B cell (primary cell): ENCODE data around the gene MGMT. TPM values are rescaled to one million over a fixed set of nuclear protein-coding genes. Genes with fewer than 3 reads are reported as not detected.

ENCODE experiments used
- ATAC-seq: fragments of 200-7000 bp; cut with Tn5 transposase; one replicate; pipeline ENCODE4 v1.10.0; 2021; ENCODE audit warnings: low read depth, mild to moderate bottlenecking, moderate number of reproducible peaks, moderate library complexity
- CTCF ChIA-PET: fragments of 350-600 bp; sonication (Branson Sonifier 250); formaldehyde crosslinking; loops from one replicate; lab custom pipeline; 2021; ENCODE audit warnings: antibody characterized with exemption, inconsistent platforms; lab: Charles Lee
- POLR2A ChIA-PET: fragments of 350-600 bp; sonication (Branson Sonifier 250); formaldehyde crosslinking; loops from one replicate; lab custom pipeline; 2021; ENCODE audit warnings: antibody characterized with exemption; lab: Charles Lee
- DNase-seq: peaks from one replicate; pipeline ENCODE4 v3.0.0; 2013
- H2AFZ ChIP-seq: 2 replicates; pipeline ENCODE4 v1.6.1; 2012; ENCODE audit warnings: mild to moderate bottlenecking, low read depth, low read length; ENCODE audit not compliant: insufficient read depth, poor library complexity, severe bottlenecking
- H3K27ac ChIP-seq, 2 donors: 1 replicate in 1 of 2; 2 replicates in 1 of 2; pipeline ENCODE4 v1.5.1; 2012 to 2013; ENCODE audit warnings: low read length in 2 of 2, mild to moderate bottlenecking in 2 of 2, moderate library complexity in 1 of 2
- H3K27me3 ChIP-seq, 4 experiments: fragments of 200-600 bp in 1 of 4; sonication (generic) in 1 of 4; replicated peaks in 1 of 4; 1 replicate in 2 of 4; 2 replicates in 2 of 4; pipeline versions ENCODE4 v1.6.1 to v1.7.0; 2013 to 2016; ENCODE audit warnings: low read length in 3 of 4, mild to moderate bottlenecking in 2 of 4, mixed read lengths in 1 of 4, moderate library complexity in 1 of 4; ENCODE audit not compliant: insufficient read depth in 4 of 4, control insufficient read depth in 3 of 4; ENCODE audit errors: control extremely low read depth in 1 of 4
- H3K36me3 ChIP-seq, 2 experiments: replicated peaks in 1 of 2; 1 replicate in 1 of 2; 2 replicates in 1 of 2; pipeline versions ENCODE4 v1.6.1 to v1.7.1; 2013; ENCODE audit warnings: low read length in 1 of 2; ENCODE audit not compliant: insufficient read depth in 2 of 2, control insufficient read depth in 1 of 2; ENCODE audit errors: control extremely low read depth in 1 of 2, extremely low read depth in 1 of 2
- H3K4me1 ChIP-seq, 2 donors: fragments of 200-600 bp in 1 of 2; sonication (generic) in 1 of 2; 1 replicate in 1 of 2; 2 replicates in 1 of 2; pipeline versions ENCODE4 v1.5.1 to v1.6.1; 2013 to 2017; ENCODE audit warnings: low read length in 2 of 2; ENCODE audit not compliant: control insufficient read depth in 2 of 2, insufficient read depth in 2 of 2
- H3K4me2 ChIP-seq: replicated peaks from 2 replicates; pipeline ENCODE3; 2012; ENCODE audit warnings: mild to moderate bottlenecking, low read depth, low read length; ENCODE audit not compliant: poor library complexity, severe bottlenecking
- H3K4me3 ChIP-seq, 5 experiments: fragments of 200-600 bp in 1 of 5; sonication (generic) in 1 of 5; 1 replicate in 3 of 5; 2 replicates in 2 of 5; pipeline versions ENCODE4 v1.5.1 to v1.7.0; 2011 to 2016; ENCODE audit warnings: low read length in 4 of 5, mild to moderate bottlenecking in 4 of 5, low read depth in 2 of 5, control low read depth in 1 of 5, moderate library complexity in 1 of 5; ENCODE audit not compliant: insufficient read depth in 1 of 5; ENCODE audit errors: control extremely low read depth in 1 of 5, extremely low read depth in 1 of 5
- H3K79me2 ChIP-seq: fragments of 200-600 bp; sonication (generic); one replicate; pipeline ENCODE4 v1.6.0; 2016; ENCODE audit warnings: low read length; ENCODE audit not compliant: control insufficient read depth, insufficient read depth
- H3K9ac ChIP-seq: fragments of 200-600 bp; sonication (generic); 2 replicates; pipeline ENCODE4 v1.6.1; 2017; ENCODE audit warnings: mild to moderate bottlenecking, low read length, moderate library complexity
- H3K9me3 ChIP-seq, 3 donors: one replicate each; pipeline versions ENCODE4 v1.6.1 to v1.7.1; 2013; ENCODE audit warnings: low read length in 2 of 3; ENCODE audit not compliant: control insufficient read depth in 2 of 3, insufficient read depth in 1 of 3; ENCODE audit errors: control extremely low read depth in 1 of 3
- H4K20me1 ChIP-seq: 2 replicates; pipeline ENCODE4 v1.6.0; 2012; ENCODE audit warnings: mild to moderate bottlenecking, low read length; ENCODE audit not compliant: insufficient read depth, control insufficient read depth, poor library complexity, severe bottlenecking
- H3K27ac Mint-ChIP-seq: one replicate; pipeline ENCODE4 v1.8.0; 2021; ENCODE audit warnings: mixed read lengths
- H3K27me3 Mint-ChIP-seq: one replicate; pipeline ENCODE4 v1.8.0; 2021; ENCODE audit warnings: mixed read lengths
- H3K4me1 Mint-ChIP-seq: one replicate; pipeline ENCODE4 v1.8.0; 2021; ENCODE audit warnings: mixed read lengths
- H3K4me3 Mint-ChIP-seq: one replicate; pipeline ENCODE4 v1.8.0; 2021; ENCODE audit warnings: mixed read lengths
- H3K9me3 Mint-ChIP-seq: one replicate; pipeline ENCODE4 v1.8.0; 2022; ENCODE audit warnings: mixed read lengths; ENCODE audit not compliant: insufficient read depth
- EZH2 ChIP-seq: IDR thresholded peaks from 2 replicates; pipeline ENCODE4 v1.6.1; 2012; ENCODE audit warnings: borderline replicate concordance, low read depth, mild to moderate bottlenecking, moderate library complexity, low read length; ENCODE audit not compliant: insufficient read depth, poor library complexity, severe bottlenecking
- WGBS: methylation state at CpG from one replicate; pipeline ENCODE4 v1.1.5; 2013; ENCODE audit warnings: missing lambda C conversion rate; ENCODE audit not compliant: insufficient coverage; 5-methylcytosine and 5-hydroxymethylcytosine counted together
- intact Hi-C: fragments of 100-400 bp; cut with micrococcal nuclease; formaldehyde crosslinking; loops from one replicate; pipeline ENCODE4 v1.10.0; 2022
- polyA plus RNA-seq: library from polyadenylated mRNA; depleted of rRNA; stranded (reverse); fragments of >200 nt; gene quantifications from 2 replicates; pipeline ENCODE4 v1.2.3, GENCODE V29; 2012
- total RNA-seq, 2 donors: library from RNA; stranded (reverse); fragments of 120-200 nt in 1 of 2; gene quantifications; 1 replicate in 1 of 2; 2 replicates in 1 of 2; pipeline versions ENCODE4 v1.2.3 to v1.2.4, GENCODE V29; 2013 to 2022
- TF ChIP-seq, protein P1 (sequence below): fragments of 200-600 bp; IDR thresholded peaks from one replicate; pipeline ENCODE4 v1.8.0; 2022; ENCODE audit warnings: antibody characterized with exemption, mild to moderate bottlenecking

The MGMT gene
- total and polyA plus RNA-seq, 2 donors (not counting 1 experiment from before 2014, with no cell fraction given) = 16.6 to 87.7 TPM

DNA sequence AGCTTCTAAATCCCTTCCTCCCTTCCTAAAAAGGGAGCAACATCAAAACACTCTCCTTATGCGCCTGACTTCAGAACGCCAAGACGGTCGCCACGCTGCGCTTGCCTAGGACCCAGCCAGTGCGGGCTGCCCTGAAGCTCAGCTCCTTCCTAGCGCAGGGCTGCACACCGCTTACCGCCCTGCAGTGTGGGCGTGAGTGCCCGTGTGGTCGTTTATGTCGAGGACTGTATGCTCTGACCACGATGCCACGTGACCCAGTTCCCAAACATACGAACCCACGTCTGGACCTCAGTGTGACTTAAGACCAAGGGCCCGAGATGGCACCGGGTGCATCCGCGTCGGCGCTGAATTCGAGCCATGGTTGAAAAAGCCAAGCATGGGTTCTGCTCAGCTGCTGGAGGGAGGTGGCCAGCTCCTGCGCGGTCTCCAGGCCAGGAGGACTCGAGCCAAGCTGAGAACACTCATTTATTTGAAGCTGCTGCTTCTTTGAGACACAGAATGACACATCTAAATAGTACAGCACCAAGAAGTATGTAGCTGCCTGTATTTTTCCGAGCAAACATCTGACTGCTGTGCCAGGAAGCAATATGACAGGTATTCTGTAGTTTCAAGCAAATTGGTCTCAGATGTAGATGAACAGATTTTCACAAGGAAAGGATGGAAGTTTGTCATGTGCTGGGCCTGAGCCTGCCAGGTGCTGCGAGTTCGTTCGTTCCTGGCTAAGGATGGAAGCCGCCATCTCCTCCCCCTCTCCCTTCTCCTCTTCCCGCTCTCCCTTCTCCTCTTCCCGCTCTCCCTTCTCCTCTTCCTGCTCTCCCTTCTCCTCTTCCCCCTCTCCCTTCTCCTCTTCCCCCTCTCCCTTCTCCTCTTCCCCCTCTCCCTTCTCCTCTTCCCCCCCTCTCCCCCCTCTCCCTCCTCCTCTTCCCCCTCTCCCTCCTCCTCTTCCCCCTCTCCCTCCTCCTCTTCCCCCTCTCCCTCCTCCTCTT is 312.4 kb downstream of the MGMT start:
- POLR2A ChIA-PET = no interaction called here
- intact Hi-C loops = no loop called here
- H3K27me3 Mint-ChIP-seq = no peaks in the 10 kb centered on the region

GRCh38 chr10:129780198-129780597 is 313.2 kb downstream of the MGMT start:
- no peak for TF ChIP-seq EZH2
- TF ChIP-seq, protein P1, sequence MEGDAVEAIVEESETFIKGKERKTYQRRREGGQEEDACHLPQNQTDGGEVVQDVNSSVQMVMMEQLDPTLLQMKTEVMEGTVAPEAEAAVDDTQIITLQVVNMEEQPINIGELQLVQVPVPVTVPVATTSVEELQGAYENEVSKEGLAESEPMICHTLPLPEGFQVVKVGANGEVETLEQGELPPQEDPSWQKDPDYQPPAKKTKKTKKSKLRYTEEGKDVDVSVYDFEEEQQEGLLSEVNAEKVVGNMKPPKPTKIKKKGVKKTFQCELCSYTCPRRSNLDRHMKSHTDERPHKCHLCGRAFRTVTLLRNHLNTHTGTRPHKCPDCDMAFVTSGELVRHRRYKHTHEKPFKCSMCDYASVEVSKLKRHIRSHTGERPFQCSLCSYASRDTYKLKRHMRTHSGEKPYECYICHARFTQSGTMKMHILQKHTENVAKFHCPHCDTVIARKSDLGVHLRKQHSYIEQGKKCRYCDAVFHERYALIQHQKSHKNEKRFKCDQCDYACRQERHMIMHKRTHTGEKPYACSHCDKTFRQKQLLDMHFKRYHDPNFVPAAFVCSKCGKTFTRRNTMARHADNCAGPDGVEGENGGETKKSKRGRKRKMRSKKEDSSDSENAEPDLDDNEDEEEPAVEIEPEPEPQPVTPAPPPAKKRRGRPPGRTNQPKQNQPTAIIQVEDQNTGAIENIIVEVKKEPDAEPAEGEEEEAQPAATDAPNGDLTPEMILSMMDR = no peak
- ATAC-seq = no peak
- H3K4me3 Mint-ChIP-seq = no peak overlapping the region
- Histone ChIP-seq H3K36me3 (no peaks in the 10 kb centered on the region), H3K27ac (no peak overlapping the region), H3K4me1 (no peaks in the 10 kb centered on the region), H3K4me3 (no peak overlapping the region), H3K27me3 (no peaks in the 10 kb centered on the region), H3K9me3 (peaks cover 0 to 49% (median 0%) of the 10 kb centered on the region in 3 donors), H3K4me2 (no peak overlapping the region), H2AFZ (no peak overlapping the region), H4K20me1 (no peaks in the 10 kb centered on the region), H3K79me2 (no peaks in the 10 kb centered on the region), H3K9ac (no peak overlapping the region)
- CTCF ChIA-PET = no interaction called here
- H3K27me3 Mint-ChIP-seq = no peaks in the 10 kb centered on the region
- intact Hi-C loops = no loop called here
- POLR2A ChIA-PET = no interaction called here
- no peak overlapping the region for H3K27ac Mint-ChIP-seq
- no peaks in the 10 kb centered on the region for H3K4me1 Mint-ChIP-seq
- H3K9me3 Mint-ChIP-seq = no peaks in the 10 kb centered on the region
- 93% methylated on average over 6 of the region's 6 CpGs for WGBS
- no peak for DNase-seq

More for the DNA sequence above, 312.4 kb downstream of the MGMT start:
- Histone ChIP-seq H3K9ac (no peak overlapping the region), H3K9me3 (peaks cover 0 to 49% (median 0%) of the 10 kb centered on the region in 3 donors), H2AFZ (no peak overlapping the region), H3K27me3 (no peaks in the 10 kb centered on the region), H3K4me2 (no peak overlapping the region), H3K36me3 (no peaks in the 10 kb centered on the region), H3K27ac (no peak overlapping the region), H3K4me3 (no peak overlapping the region), H3K79me2 (no peaks in the 10 kb centered on the region), H3K4me1 (no peaks in the 10 kb centered on the region), H4K20me1 (no peaks in the 10 kb centered on the region)
- WGBS = 97% methylated on average over 28 of the region's 35 CpGs
- Mint-ChIP-seq H3K4me1 (no peaks in the 10 kb centered on the region), H3K4me3 (no peak overlapping the region), H3K9me3 (no peaks in the 10 kb centered on the region), H3K27ac (no peak overlapping the region)
- DNase-seq (no peak), ATAC-seq (no peak)
- TF ChIP-seq EZH2 = no peak
- TF ChIP-seq, protein P1 = no peak
- CTCF ChIA-PET = no interaction called here
